GM23338 (cell line): Measurements from ENCODE around the gene ALDH3B1. TPM values are rescaled to one million over a fixed set of nuclear protein-coding genes. Genes with fewer than 3 reads are reported as not detected.

Source experiments
- ATAC-seq: fragments of 200-7000 bp; cut with Tn5 transposase; 3 replicates; pipeline ENCODE4 v1.9.1; 2020
- DNase-seq: peaks from one replicate; pipeline ENCODE4 v3.0.0-alpha.2; 2015; ENCODE audit warnings: low spot score
- H2AFZ ChIP-seq: fragments of 200-600 bp; sonication (generic); 2 replicates; pipeline ENCODE4 v1.8.0; 2016; ENCODE audit warnings: antibody characterized with exemption, mild to moderate bottlenecking, moderate library complexity
- H3F3A ChIP-seq: fragments of 200-600 bp; sonication (generic); replicated peaks from 2 replicates; pipeline ENCODE4 v1.8.0; 2017; ENCODE audit warnings: antibody characterized with exemption, mixed run types, low read depth
- H3K27ac ChIP-seq: fragments of 200-600 bp; sonication (generic); 2 replicates; pipeline ENCODE4 v1.6.1; 2016; ENCODE audit warnings: low read depth
- H3K27me3 ChIP-seq: fragments of 200-600 bp; sonication (generic); 2 replicates; pipeline ENCODE4 v1.8.0; 2016; ENCODE audit warnings: mild to moderate bottlenecking, mixed run types, moderate library complexity; ENCODE audit not compliant: insufficient read depth
- H3K36me3 ChIP-seq: fragments of 200-600 bp; sonication (generic); 2 replicates; pipeline ENCODE4 v1.8.0; 2016; ENCODE audit warnings: mild to moderate bottlenecking; ENCODE audit not compliant: insufficient read depth
- H3K4me1 ChIP-seq: fragments of 200-600 bp; sonication (generic); 2 replicates; pipeline ENCODE4 v1.8.0; 2016; ENCODE audit warnings: mild to moderate bottlenecking, moderate library complexity; ENCODE audit not compliant: insufficient read depth
- H3K4me2 ChIP-seq: fragments of 200-600 bp; sonication (generic); 2 replicates; pipeline ENCODE4 v1.7.1; 2017; ENCODE audit warnings: mixed run types
- H3K4me3 ChIP-seq: fragments of 200-600 bp; sonication (generic); 2 replicates; pipeline ENCODE4 v1.6.1; 2016; ENCODE audit warnings: mixed run types
- H3K79me2 ChIP-seq: fragments of 200-600 bp; sonication (generic); replicated peaks from 2 replicates; pipeline ENCODE4 v1.8.0; 2017; ENCODE audit warnings: mild to moderate bottlenecking; ENCODE audit not compliant: insufficient read depth
- H3K9me2 ChIP-seq: fragments of 200-600 bp; sonication (generic); 2 replicates; pipeline ENCODE4 v1.8.0; 2017; ENCODE audit not compliant: insufficient read depth
- H4K20me1 ChIP-seq: fragments of 200-600 bp; sonication (generic); replicated peaks from 2 replicates; pipeline ENCODE4 v1.8.0; 2017; ENCODE audit warnings: mild to moderate bottlenecking; ENCODE audit not compliant: insufficient read depth
- H3K27ac Mint-ChIP-seq: 2 replicates; pipeline ENCODE4 v1.8.0; 2020; ENCODE audit warnings: inconsistent platforms, mild to moderate bottlenecking, moderate library complexity, mixed read lengths
- H3K27me3 Mint-ChIP-seq: 3 replicates; pipeline ENCODE4 v1.8.0; 2022; ENCODE audit warnings: low read depth, mild to moderate bottlenecking, moderate library complexity, mixed read lengths, inconsistent platforms; ENCODE audit not compliant: insufficient read depth, poor library complexity
- H3K36me3 Mint-ChIP-seq: 3 replicates; pipeline ENCODE4 v1.8.0; 2021; ENCODE audit warnings: low read depth, mild to moderate bottlenecking, inconsistent platforms, moderate library complexity, mixed read lengths
- H3K4me1 Mint-ChIP-seq: 3 replicates; pipeline ENCODE4 v1.8.0; 2020; ENCODE audit warnings: mild to moderate bottlenecking, inconsistent platforms, mixed read lengths
- H3K4me3 Mint-ChIP-seq: 3 replicates; pipeline ENCODE4 v1.8.0; 2021; ENCODE audit warnings: moderate library complexity, mild to moderate bottlenecking, inconsistent platforms, mixed read lengths
- H3K9me3 Mint-ChIP-seq: 3 replicates; pipeline ENCODE4 v1.8.0; 2020; ENCODE audit warnings: moderate library complexity, mild to moderate bottlenecking, inconsistent platforms, mixed read lengths
- CREB1 ChIP-seq: fragments of 250-450 bp; sonication (Bioruptor Pico); IDR thresholded peaks from 2 replicates; pipeline ENCODE4 v1.5.0; 2020; ENCODE audit warnings: low read depth, mild to moderate bottlenecking, moderate library complexity
- EZH2 ChIP-seq: fragments of 200-600 bp; sonication (generic); IDR thresholded peaks from one replicate; pipeline ENCODE4 v1.8.0; 2017; ENCODE audit warnings: antibody characterized with exemption, mild to moderate bottlenecking, low read depth; ENCODE audit not compliant: unreplicated experiment
- NANOG ChIP-seq: IDR thresholded peaks from 2 replicates; pipeline ENCODE4 v1.6.1; 2016; ENCODE audit warnings: antibody characterized with exemption, borderline replicate concordance
- POLR2AphosphoS5 ChIP-seq: IDR thresholded peaks from 2 replicates; pipeline ENCODE4 v1.6.1; 2016; ENCODE audit warnings: antibody characterized with exemption, low read depth
- REST ChIP-seq: IDR thresholded peaks from one replicate; pipeline ENCODE4 v1.6.1; 2018; ENCODE audit warnings: antibody characterized with exemption; ENCODE audit not compliant: unreplicated experiment
- STAT1 ChIP-seq: IDR thresholded peaks from one replicate; pipeline ENCODE4 v1.6.1; 2016; ENCODE audit warnings: antibody characterized with exemption; ENCODE audit not compliant: unreplicated experiment
- ZNF114 ChIP-seq: fragments of 250-450 bp; sonication (Bioruptor Pico); IDR thresholded peaks from 2 replicates; pipeline ENCODE4 v1.5.0; 2020; ENCODE audit warnings: mild to moderate bottlenecking, moderate library complexity
- ZNF331 ChIP-seq: fragments of 250-450 bp; sonication (Bioruptor Pico); IDR thresholded peaks from 2 replicates; pipeline ENCODE4 v1.5.0; 2020; ENCODE audit warnings: low read depth, mild to moderate bottlenecking, moderate library complexity
- polyA plus RNA-seq: library from polyadenylated mRNA; unstranded; fragments of >200 nt; fragmentation: Nextera tagmentation; extraction: Ambion mirVana; gene quantifications from 2 replicates; pipeline ENCODE4 v1.2.1, GENCODE V29; 2016
- total RNA-seq: library from RNA; depleted of rRNA; stranded (reverse); fragments of >200 nt; shearing (Covaris generic); gene quantifications from 2 replicates; pipeline ENCODE4 v1.2.3, GENCODE V29; 2014
- TF ChIP-seq, protein P1 (sequence below): fragments of 250-450 bp; sonication (Bioruptor Pico); IDR thresholded peaks from 2 replicates; pipeline ENCODE4 v1.5.0; 2020; ENCODE audit warnings: mild to moderate bottlenecking, moderate library complexity
- TF ChIP-seq, protein P2 (sequence below): IDR thresholded peaks from 2 replicates; pipeline ENCODE4 v1.6.1; 2016; ENCODE audit warnings: antibody characterized with exemption

The ALDH3B1 gene
- total and polyA plus RNA-seq, 2 experiments from 2014 or later: 0.52 TPM; not detected in 1

DNA sequence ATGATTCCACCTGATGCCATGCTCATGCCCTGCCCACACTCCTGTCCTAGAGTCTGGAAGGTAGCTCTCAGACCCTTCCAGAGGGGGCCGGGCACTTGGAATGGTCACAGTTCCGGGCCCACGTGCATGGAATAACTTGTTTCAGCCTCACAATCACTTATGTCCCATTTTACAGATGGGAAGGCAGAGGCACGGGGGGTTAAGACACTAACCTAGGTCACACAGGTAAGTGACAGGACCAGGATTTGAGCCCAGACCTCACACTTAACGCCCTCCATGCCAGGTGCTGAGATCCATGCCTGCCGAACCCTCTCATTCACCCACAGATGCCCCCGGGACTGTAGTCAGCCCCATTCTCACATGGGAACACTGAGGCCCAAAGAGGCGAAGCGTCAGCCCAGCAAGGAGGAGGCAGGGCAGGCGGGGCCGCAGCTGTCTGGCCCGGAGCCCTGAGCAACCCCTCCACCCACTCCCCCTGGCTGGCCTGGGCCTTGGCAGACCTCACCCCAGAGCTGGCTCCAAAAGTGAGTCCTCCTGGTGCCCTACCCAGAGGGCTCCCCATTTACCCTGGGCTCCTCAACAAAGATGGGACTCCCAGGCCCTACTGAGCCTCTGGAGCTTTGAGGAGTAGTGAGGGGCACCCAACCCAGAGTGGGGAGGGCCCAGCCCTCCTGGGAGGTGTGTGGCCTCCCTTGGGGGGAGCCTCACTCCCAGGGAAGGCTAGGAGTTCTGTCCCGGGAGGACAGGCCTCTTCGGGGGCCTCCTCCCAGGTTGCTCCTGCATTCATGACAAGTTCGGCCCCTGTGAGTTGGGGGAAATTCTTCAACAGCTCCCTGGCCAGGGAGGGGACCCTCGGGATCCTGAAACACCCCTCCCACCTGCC lies 2.4 kb upstream of the ALDH3B1 start (continued):
- TF ChIP-seq, protein P1, sequence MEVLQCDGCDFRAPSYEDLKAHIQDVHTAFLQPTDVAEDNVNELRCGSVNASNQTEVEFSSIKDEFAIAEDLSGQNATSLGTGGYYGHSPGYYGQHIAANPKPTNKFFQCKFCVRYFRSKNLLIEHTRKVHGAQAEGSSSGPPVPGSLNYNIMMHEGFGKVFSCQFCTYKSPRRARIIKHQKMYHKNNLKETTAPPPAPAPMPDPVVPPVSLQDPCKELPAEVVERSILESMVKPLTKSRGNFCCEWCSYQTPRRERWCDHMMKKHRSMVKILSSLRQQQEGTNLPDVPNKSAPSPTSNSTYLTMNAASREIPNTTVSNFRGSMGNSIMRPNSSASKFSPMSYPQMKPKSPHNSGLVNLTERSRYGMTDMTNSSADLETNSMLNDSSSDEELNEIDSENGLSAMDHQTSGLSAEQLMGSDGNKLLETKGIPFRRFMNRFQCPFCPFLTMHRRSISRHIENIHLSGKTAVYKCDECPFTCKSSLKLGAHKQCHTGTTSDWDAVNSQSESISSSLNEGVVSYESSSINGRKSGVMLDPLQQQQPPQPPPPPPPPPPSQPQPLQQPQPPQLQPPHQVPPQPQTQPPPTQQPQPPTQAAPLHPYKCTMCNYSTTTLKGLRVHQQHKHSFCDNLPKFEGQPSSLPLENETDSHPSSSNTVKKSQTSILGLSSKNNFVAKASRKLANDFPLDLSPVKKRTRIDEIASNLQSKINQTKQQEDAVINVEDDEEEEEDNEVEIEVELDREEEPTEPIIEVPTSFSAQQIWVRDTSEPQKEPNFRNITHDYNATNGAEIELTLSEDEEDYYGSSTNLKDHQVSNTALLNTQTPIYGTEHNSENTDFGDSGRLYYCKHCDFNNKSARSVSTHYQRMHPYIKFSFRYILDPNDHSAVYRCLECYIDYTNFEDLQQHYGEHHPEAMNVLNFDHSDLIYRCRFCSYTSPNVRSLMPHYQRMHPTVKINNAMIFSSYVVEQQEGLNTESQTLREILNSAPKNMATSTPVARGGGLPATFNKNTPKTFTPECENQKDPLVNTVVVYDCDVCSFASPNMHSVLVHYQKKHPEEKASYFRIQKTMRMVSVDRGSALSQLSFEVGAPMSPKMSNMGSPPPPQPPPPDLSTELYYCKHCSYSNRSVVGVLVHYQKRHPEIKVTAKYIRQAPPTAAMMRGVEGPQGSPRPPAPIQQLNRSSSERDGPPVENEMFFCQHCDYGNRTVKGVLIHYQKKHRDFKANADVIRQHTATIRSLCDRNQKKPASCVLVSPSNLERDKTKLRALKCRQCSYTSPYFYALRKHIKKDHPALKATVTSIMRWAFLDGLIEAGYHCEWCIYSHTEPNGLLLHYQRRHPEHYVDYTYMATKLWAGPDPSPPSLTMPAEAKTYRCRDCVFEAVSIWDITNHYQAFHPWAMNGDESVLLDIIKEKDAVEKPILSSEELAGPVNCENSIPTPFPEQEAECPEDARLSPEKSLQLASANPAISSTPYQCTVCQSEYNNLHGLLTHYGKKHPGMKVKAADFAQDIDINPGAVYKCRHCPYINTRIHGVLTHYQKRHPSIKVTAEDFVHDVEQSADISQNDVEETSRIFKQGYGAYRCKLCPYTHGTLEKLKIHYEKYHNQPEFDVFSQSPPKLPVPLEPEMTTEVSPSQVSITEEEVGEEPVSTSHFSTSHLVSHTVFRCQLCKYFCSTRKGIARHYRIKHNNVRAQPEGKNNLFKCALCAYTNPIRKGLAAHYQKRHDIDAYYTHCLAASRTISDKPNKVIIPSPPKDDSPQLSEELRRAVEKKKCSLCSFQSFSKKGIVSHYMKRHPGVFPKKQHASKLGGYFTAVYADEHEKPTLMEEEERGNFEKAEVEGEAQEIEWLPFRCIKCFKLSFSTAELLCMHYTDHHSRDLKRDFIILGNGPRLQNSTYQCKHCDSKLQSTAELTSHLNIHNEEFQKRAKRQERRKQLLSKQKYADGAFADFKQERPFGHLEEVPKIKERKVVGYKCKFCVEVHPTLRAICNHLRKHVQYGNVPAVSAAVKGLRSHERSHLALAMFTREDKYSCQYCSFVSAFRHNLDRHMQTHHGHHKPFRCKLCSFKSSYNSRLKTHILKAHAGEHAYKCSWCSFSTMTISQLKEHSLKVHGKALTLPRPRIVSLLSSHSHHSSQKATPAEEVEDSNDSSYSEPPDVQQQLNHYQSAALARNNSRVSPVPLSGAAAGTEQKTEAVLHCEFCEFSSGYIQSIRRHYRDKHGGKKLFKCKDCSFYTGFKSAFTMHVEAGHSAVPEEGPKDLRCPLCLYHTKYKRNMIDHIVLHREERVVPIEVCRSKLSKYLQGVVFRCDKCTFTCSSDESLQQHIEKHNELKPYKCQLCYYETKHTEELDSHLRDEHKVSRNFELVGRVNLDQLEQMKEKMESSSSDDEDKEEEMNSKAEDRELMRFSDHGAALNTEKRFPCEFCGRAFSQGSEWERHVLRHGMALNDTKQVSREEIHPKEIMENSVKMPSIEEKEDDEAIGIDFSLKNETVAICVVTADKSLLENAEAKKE (CRISPR knock-in tag): no peak
- TF ChIP-seq ZNF331 (no peak), ZNF114 (CRISPR knock-in tag) (no peak)

GRCh38 chr11:68008381-68009337 lies 1.5 kb upstream of the ALDH3B1 start:
- ATAC-seq: no peak
- no peak overlapping the region for H3K27ac Mint-ChIP-seq
- no peak overlapping the region for H2AFZ ChIP-seq
- TF ChIP-seq EZH2: no peak
- TF ChIP-seq STAT1: no peak
- no peak for TF ChIP-seq CREB1
- TF ChIP-seq POLR2AphosphoS5: no peak
- no peak for TF ChIP-seq NANOG
- TF ChIP-seq, protein P2, sequence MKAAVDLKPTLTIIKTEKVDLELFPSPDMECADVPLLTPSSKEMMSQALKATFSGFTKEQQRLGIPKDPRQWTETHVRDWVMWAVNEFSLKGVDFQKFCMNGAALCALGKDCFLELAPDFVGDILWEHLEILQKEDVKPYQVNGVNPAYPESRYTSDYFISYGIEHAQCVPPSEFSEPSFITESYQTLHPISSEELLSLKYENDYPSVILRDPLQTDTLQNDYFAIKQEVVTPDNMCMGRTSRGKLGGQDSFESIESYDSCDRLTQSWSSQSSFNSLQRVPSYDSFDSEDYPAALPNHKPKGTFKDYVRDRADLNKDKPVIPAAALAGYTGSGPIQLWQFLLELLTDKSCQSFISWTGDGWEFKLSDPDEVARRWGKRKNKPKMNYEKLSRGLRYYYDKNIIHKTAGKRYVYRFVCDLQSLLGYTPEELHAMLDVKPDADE: no peak
- TF ChIP-seq ZNF331: no peak
- no peak for TF ChIP-seq REST

More at GRCh38 chr11:68008381-68009337, 1.5 kb upstream of the ALDH3B1 start:
- Mint-ChIP-seq H3K27me3 (peaks cover 15% of the 10 kb centered on the region), H3K36me3 (no peaks in the 10 kb centered on the region), H3K9me3 (no peaks in the 10 kb centered on the region; the same call in 2 of the 3 replicates), H3K4me3 (no peak overlapping the region; the same call in 2 of the 3 replicates), H3K4me1 (peaks cover 28% of the 10 kb centered on the region)
- H3K27me3 ChIP-seq: no peaks in the 10 kb centered on the region
- H3K27ac ChIP-seq: no peak overlapping the region
- H3F3A ChIP-seq: 0 out of 2 replicates have a peak, but pooled peaks cover 7% of the 10 kb centered on the region
- H3K9me2 ChIP-seq: no peaks in the 10 kb centered on the region
- H3K4me1 ChIP-seq: peaks cover 16% of the 10 kb centered on the region
- H3K36me3 ChIP-seq: no peaks in the 10 kb centered on the region
- no peak for DNase-seq
- no peak overlapping the region for H3K4me3 ChIP-seq
- no peaks in the 10 kb centered on the region for H3K79me2 ChIP-seq
- H4K20me1 ChIP-seq: no peaks in the 10 kb centered on the region
- no peak overlapping the region for H3K4me2 ChIP-seq
